Activated naive CD4-positive, alpha-beta T cell (primary cell): ENCODE measurements around the gene TMTC2.

Experiments
- DNase-seq, 4 experiments: peaks; one replicate each; lab custom pipeline; 2025; lab: John Stamatoyannopoulos, UW

TMTC2 gene

GRCh38 chr12:82686168-82687020 is at the start of gene TMTC2:
Gene TMTC2 (plus strand): TSS chr12:82686906.
- peak; percentile 62 to 78 (median 70) for DNase-seq

- DNase-seq = no peak
Measured at GRCh38 chr12:82638324-82638723, 48.4 kb upstream of the TMTC2 start.

- no peak for DNase-seq
Measured at GRCh38 chr12:82644896-82645295, 41.8 kb upstream of the TMTC2 start.

- DNase-seq = no peak
Measured at GRCh38 chr12:82645414-82645813, 41.3 kb upstream of the TMTC2 start.

- DNase-seq = no peak
Measured at GRCh38 chr12:82647853-82648252, 38.9 kb upstream of the TMTC2 start.

- DNase-seq = no peak
Measured at GRCh38 chr12:82648259-82648909, 38.3 kb upstream of the TMTC2 start.

- DNase-seq = no peak
Measured at GRCh38 chr12:82650627-82651337, 35.9 kb upstream of the TMTC2 start.

GRCh38 chr12:82651489-82651888 is 35.2 kb upstream of the TMTC2 start:
- no peak for DNase-seq

- no peak for DNase-seq
Measured at GRCh38 chr12:82652071-82652470, 34.6 kb upstream of the TMTC2 start.

- no peak for DNase-seq
Measured at GRCh38 chr12:82655751-82656150, 31.0 kb upstream of the TMTC2 start.

- DNase-seq = no peak
Measured at GRCh38 chr12:82659343-82660207, 27.1 kb upstream of the TMTC2 start.

- DNase-seq = no peak
Measured at GRCh38 chr12:82660541-82661325, 26.0 kb upstream of the TMTC2 start.

- no peak for DNase-seq
Measured at GRCh38 chr12:82663893-82664292, 22.8 kb upstream of the TMTC2 start.

GRCh38 chr12:82665142-82665923 is 21.4 kb upstream of the TMTC2 start:
- DNase-seq = no peak

GRCh38 chr12:82666830-82667229 is 19.9 kb upstream of the TMTC2 start:
- DNase-seq = no peak

GRCh38 chr12:82671673-82672195 is 15.0 kb upstream of the TMTC2 start:
- no peak for DNase-seq

- no peak for DNase-seq
Measured at GRCh38 chr12:82672811-82673495, 13.8 kb upstream of the TMTC2 start.

- no peak for DNase-seq
Measured at GRCh38 chr12:82673698-82674097, 13.0 kb upstream of the TMTC2 start.

- DNase-seq = no peak
Measured at GRCh38 chr12:82675246-82675645, 11.5 kb upstream of the TMTC2 start.
